EL (cell line): ENCODE measurements around the gene TRAIP.
"Not testable (repeated sequence)": the region's sequence is repeated elsewhere in the genome, so short reads cannot be mapped to it uniquely, and the experiment has no call there.

Source experiments
- DNase-seq: peaks from one replicate; pipeline ENCODE4 v3.0.0-alpha.2; 2016

The TRAIP gene

GRCh38 chr3:49856181-49857005 is at the start of gene TRAIP:
TRAIP (minus strand) TSS chr3:49856564; CDS start chr3:49856453, 111 bp downstream.
- DNase-seq: peak; percentile 93

- not testable (repeated sequence) for DNase-seq
These were observed 48.1 kb upstream of the TRAIP start for GRCh38 chr3:49904448-49904847.

- DNase-seq: no peak
These were observed 47.4 kb upstream of the TRAIP start, which contains the start of gene MST1R for GRCh38 chr3:49903451-49904424. MST1R (minus strand) TSS chr3:49903873; CDS start chr3:49903609, 264 bp downstream.

GRCh38 chr3:49902511-49903345 is 46.4 kb upstream of the TRAIP start:
- DNase-seq: no peak

- no peak for DNase-seq
These were observed 45.3 kb upstream of the TRAIP start for GRCh38 chr3:49901366-49902339.

- peak; percentile 73 for DNase-seq
These were observed 44.3 kb upstream of the TRAIP start for GRCh38 chr3:49900491-49901153.

GRCh38 chr3:49899815-49900214 is 43.5 kb upstream of the TRAIP start:
- peak; percentile 17 for DNase-seq

GRCh38 chr3:49898991-49899390 is 42.6 kb upstream of the TRAIP start:
- no peak for DNase-seq

- DNase-seq: no peak
These were observed 40.0 kb upstream of the TRAIP start for GRCh38 chr3:49896345-49896744.

- DNase-seq: no peak
These were observed 39.4 kb upstream of the TRAIP start for GRCh38 chr3:49895791-49896190.

GRCh38 chr3:49889296-49889695 is 32.9 kb upstream of the TRAIP start:
- DNase-seq: no peak

- no peak for DNase-seq
These were observed 30.5 kb upstream of the TRAIP start for GRCh38 chr3:49886922-49887265.

GRCh38 chr3:49883998-49884397 is 27.6 kb upstream of the TRAIP start:
- DNase-seq: peak; percentile 38

GRCh38 chr3:49882166-49882565 is 25.8 kb upstream of the TRAIP start:
- DNase-seq: no peak

GRCh38 chr3:49880581-49881315 is 24.4 kb upstream of the TRAIP start:
- DNase-seq: no peak

- DNase-seq: no peak
These were observed 23.4 kb upstream of the TRAIP start for GRCh38 chr3:49879721-49880120.

- DNase-seq: no peak
These were observed 22.3 kb upstream of the TRAIP start for GRCh38 chr3:49878686-49879085.

GRCh38 chr3:49877716-49878115 is 21.4 kb upstream of the TRAIP start:
- DNase-seq: no peak

GRCh38 chr3:49876567-49876966 is 20.2 kb upstream of the TRAIP start:
- DNase-seq: no peak

- no peak for DNase-seq
These were observed 17.3 kb upstream of the TRAIP start for GRCh38 chr3:49873623-49874022.
